ENCODE data around the gene TET3. TPM values are rescaled to one million over a fixed set of nuclear protein-coding genes. Genes with fewer than 3 reads are reported as not detected.

TET3 gene
- total RNA-seq, 1 experiment from 2014 or later = 9.9 TPM

- DNase-seq (ENCODE audit: low spot score) = no peak
Measured at GRCh38 chr2:74031221-74031620, 46.5 kb downstream of the TET3 start.

GRCh38 chr2:74031959-74032287 lies 47.2 kb downstream of the TET3 start:
- no peak for DNase-seq (ENCODE audit: low spot score)

GRCh38 chr2:74033375-74033774 lies 48.7 kb downstream of the TET3 start:
- DNase-seq (ENCODE audit: low spot score) = no peak

Other genes with a start within 250 kb of the TET3 start
- 105 and 129 TPM in 2 replicates for gene TPRKB, start 247.6 kb upstream of the TET3 start, total RNA-seq (2014; rRNA removed; shearing (Covaris generic))
- 41.0 and 43.7 TPM in 2 replicates for gene DUSP11, start 204.8 kb upstream of the TET3 start, total RNA-seq (2014; rRNA removed; shearing (Covaris generic))
- not detected in 2 replicates for gene C2orf78, start 200.7 kb upstream of the TET3 start, total RNA-seq (2014; rRNA removed; shearing (Covaris generic))
- 8.0 and 9.4 TPM in 2 replicates for gene STAMBP, start 155.9 kb upstream of the TET3 start, total RNA-seq (2014; rRNA removed; shearing (Covaris generic))
- gene ACTG2, start 91.9 kb upstream of the TET3 start, total RNA-seq (2014; rRNA removed; shearing (Covaris generic)) = not detected in 2 replicates
- 111 and 127 TPM in 2 replicates for gene DGUOK, start 58.0 kb upstream of the TET3 start, total RNA-seq (2014; rRNA removed; shearing (Covaris generic))
- 135 and 238 TPM in 2 replicates for gene BOLA3, start 163.0 kb downstream of the TET3 start, total RNA-seq (2014; rRNA removed; shearing (Covaris generic))
- 187 and 196 TPM in 2 replicates for gene MOB1A, start 194.0 kb downstream of the TET3 start, total RNA-seq (2014; rRNA removed; shearing (Covaris generic))
- gene MTHFD2, start 213.7 kb downstream of the TET3 start, total RNA-seq (2014; rRNA removed; shearing (Covaris generic)) = 91.8 and 104 TPM in 2 replicates